SW480 (cell line): ENCODE data around the gene ABAT.
"Not testable (repeated sequence)": the region's sequence is repeated elsewhere in the genome, so short reads cannot be mapped to it uniquely, and the experiment has no call there.

Experiments
- DNase-seq: peaks from one replicate; pipeline ENCODE4 v3.0.0-alpha.2; 2016; ENCODE audit warnings: low spot score

The ABAT gene

GRCh38 chr16:8682551-8683259 lies 8.3 kb downstream of the ABAT start:
- DNase-seq, result no peak

GRCh38 chr16:8683640-8684039 lies 9.2 kb downstream of the ABAT start:
- DNase-seq, result no peak

GRCh38 chr16:8685617-8686016 lies 11.2 kb downstream of the ABAT start:
- no peak for DNase-seq

GRCh38 chr16:8686031-8686621 lies 11.7 kb downstream of the ABAT start:
- no peak for DNase-seq

DNA sequence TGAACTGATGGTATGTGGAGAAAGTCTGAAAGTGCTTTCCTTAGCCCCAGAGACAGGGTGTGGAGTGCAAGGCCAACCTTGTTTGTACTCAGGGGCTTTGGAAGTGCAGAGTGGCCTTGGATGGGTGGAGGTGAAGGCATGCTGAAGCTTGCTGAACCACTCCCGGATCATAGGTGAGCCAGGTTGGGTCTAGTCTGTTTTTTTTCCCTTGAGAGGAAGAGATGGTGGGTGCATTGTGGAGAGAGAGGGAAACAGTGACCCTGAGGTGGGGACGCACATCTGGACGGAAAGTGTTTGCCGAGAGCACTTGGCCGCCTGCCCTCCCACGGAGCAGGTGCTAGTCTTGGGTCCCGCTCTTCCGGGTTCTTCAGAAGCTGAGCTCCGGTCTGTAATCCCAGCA lies 12.5 kb downstream of the ABAT start:
- DNase-seq, result no peak

- no peak for DNase-seq
These were observed 15.3 kb downstream of the ABAT start for GRCh38 chr16:8689686-8690085.

DNA sequence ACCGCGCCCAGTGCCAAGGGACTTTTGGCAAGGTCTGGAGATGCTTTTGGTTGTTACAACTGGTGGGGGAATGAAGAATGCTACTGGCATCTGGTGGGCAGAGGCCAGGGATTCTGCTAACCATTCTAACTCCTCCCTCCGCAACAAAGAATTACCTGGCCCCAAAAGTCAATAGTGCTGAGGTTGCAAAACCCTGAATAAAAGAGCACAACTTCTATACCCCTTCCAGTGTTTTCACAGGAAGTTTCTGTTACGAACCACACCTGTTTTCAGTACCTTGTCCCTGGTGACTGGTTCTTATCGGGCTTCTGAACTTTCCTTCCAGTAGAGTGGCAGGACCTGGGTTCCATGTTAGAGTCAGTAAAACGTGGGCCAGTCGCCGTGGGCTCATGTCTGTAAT lies 17.3 kb downstream of the ABAT start:
- no peak for DNase-seq

DNA sequence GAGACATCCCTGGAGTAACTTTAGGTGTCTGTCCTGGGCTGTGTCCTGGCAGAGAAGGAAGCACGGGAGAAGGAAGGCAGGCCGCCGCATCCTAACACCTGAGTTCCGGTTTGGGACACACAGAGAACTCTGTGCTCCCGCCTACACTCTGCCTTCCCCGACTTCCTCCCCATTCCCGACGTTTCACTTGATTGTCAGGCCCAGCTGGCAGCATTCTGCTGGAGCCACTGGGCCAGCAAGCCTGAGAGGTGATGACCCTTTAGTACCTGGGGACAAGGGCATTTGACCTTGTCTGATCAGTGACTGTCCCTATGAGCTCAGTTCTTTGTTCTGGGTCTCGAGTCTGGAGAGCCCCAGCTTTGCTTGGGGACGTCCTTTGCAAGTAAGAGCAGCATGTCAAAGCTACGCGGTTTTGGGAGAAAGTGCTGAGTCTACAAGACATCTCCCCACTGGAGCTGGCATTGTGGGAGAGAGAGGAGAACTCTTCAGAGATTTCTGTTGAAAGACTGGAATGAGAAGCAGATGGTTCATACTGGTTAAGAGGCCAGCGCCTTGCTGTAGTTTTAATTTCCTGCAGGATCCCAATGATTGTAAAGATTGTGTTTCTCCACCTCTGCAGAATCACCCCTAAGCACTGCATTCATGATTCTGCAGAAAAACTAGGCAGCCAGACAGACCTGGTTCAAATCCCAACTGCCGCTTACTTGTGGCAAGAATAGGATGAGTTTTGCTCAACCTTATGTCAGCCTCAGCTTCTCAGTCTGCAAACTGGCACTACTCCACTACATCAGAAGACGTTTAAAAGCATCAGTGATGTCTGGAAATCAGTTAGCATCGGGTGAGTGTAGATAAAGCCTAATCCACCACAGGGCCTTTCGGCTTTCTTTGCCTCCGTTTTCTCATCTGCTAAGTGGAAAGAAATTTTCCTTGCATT lies 20.6 kb downstream of the ABAT start:
- no peak for DNase-seq

DNA sequence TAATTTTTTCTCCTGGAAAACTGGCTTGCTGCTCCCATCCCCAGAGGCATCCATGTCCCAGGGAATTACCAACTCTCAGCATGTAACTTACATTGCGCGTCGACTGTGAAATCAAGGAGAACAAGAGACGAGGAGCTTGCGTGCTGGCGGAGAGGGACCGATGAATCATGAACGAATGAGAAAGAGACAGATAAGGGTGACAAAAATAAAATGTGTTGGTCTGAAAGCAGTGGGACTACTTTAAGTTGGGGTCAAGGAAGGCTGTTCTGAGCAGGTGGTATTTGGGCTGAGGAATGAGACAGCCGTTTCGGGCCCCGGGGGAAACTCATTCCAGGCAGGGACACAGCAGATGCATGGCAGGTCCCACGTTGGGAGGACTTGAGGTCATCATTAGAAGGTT lies 22.5 kb downstream of the ABAT start:
- DNase-seq, result no peak

DNA sequence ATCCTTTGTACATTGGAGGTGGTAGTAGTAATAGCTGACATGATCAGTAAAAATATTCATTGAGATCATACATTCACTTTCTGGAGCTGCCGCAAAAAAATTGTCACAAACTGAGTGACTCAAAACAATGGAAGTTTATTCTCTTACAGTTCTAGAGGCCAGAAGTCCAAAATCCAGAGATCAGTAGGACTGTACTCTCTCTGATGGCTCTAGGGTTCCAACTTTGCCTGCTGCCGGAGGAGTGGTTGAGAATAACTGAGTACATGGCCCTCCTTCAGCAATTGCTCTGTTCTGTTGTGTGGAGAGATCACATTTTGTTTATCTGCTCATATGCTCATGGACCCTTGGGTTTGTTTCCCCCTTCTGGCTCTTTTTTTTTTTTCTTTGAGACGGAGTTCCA lies 23.5 kb downstream of the ABAT start:
- DNase-seq, result no peak

GRCh38 chr16:8703693-8704092 lies 29.3 kb downstream of the ABAT start:
- no peak for DNase-seq

- no peak for DNase-seq
These were observed 29.7 kb downstream of the ABAT start for GRCh38 chr16:8704098-8704497.

DNA sequence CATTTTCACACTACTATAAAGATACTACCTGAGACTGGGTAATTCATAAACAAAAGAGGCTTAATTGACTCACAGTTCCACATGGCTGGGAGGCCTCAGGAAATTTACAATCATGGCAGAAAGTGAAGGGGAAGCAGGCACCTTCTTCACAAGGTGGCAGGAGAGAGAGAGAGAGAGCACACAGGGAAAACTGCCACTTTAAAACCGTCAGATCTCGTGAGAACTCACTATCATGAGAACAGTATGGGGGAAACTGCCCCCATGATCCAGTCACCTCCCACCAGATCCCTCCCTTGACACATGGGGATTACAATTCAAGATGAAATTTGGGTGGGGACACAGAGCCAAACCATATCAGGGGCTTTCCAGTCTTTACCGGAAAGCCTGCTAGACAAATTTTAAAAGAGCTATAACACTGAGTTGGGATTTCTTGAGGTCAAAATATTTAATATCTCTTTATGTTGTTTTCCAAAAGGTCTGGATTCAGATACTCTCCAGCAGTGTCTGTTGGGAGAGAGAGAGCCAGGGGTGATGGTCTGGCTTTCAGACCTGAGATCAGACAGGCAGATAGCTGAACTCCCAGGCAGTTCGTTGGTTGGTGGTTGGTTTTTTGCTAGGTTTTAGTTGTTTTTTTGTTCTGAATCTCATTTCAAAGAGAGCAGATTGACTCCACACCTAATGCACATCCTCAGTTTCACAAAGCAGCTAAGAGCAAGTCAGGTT lies 30.8 kb downstream of the ABAT start:
- not testable (repeated sequence) for DNase-seq

DNA sequence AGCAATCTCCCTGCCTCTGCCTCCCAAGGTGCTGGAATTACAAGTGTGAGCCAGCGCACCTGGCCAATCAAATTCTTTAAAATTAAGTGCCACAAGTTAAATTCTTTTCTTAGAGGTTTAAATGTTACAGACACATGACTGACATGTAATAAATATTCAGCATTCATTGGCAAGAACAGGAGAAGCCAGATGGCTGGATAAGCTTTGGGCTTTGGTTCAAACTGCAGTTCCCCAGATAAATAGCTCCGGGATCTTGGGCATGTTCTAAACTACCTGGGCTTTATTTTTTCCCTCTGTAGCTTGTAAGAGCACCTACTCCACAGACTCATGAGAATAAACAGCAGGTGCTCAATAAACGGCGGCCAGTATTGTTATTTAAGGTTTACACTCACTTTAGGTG lies 34.1 kb downstream of the ABAT start:
- DNase-seq, result no peak

GRCh38 chr16:8712589-8713361 lies 38.4 kb downstream of the ABAT start:
- no peak for DNase-seq

DNA sequence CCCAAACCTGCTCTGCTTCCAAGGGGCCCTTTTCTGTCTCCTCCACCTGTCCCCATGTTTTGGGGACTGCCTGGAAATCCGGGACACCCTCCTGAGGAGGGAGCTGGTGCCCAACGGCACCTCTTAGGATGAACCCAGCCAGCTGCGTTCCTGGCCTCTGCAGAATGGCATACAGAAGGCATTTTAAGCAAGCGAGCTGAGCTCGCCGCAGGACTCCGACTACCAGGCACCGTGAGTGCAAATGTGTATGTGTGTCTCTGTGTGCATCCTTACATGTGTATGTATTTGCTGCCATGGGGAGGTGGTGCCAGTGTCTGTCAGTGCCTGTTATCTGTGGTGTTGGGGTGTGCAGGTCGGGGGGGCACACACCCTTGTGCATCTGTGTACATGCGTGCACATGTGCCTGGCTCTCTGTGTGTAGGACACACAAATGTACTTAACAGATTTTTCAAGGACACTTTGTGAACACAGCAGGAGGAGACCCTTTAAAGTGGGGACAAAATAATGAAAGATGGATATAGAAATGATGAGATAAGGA lies 39.3 kb downstream of the ABAT start:
- DNase-seq, result no peak

DNA sequence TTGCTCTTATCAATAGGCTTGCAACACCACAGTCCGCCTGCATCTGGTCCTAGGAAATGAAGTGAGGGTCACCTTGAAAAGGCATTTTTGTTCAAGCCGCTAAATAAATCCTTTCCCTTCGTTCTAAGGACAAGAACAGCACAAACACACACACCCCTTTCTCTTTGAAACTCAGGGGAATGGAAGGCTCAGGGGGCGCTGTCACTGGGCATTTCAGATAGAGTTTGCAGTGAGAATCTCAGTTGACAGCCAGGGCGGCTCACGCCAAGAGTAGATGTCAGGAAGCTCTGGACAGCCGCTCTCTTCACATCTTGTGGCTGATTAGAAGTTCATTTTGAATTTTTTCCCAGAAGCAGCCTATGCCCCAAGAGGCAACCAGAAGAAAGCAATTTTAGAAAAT lies 39.8 kb downstream of the ABAT start:
- no peak for DNase-seq

DNA sequence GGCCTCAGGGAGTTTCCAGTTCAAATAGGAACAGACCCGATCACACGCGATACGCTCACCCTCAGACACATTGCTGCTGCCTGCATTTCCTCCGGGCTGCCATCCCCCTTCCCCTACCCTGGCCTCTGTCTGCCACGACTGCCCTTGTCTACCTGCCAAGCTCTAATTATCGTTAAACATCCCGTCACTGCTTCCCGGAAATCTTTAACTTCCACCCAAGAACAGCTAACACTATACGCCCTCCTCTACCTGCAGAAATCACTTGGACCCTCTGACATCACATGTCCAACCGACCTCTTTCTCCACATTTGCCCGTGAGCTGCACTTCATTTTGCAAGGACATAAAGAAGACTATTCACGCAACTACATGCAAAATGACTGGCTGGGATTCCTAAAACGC lies 40.4 kb downstream of the ABAT start:
- no peak for DNase-seq

DNA sequence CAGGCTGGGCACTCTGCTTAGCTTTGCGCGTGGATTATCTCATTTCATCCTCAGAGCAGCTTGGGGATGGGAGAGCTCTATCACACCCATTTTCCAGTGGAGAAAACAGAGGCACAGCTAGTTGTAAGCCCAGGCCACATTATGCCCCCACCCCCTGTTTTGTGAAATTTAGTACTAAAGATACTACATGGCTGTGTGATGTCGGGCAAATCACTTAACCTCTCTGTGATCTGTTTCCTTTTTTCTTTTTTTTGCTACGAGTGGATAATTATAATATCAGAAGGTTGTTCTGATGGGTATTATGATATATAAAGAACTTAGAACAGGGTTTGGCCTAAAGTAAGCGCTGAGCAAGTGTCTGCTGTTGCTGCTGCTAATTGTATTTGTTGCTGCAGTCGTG lies 41.6 kb downstream of the ABAT start:
- DNase-seq, result no peak

GRCh38 chr16:8716592-8716991 lies 42.2 kb downstream of the ABAT start:
- no peak for DNase-seq

GRCh38 chr16:8717469-8717868 lies 43.1 kb downstream of the ABAT start:
- DNase-seq, result no peak
